Dedifferentiated amniotic fluid mesenchymal stem cell (primary cell): Measurements from ENCODE around the gene PIM3.
"Not testable (repeated sequence)": the region's sequence is repeated elsewhere in the genome, so short reads cannot be mapped to it uniquely, and the experiment has no call there.

Experiments used
- DNase-seq: peaks from one replicate; pipeline ENCODE4 v3.0.0-alpha.2; 2016; ENCODE audit errors: extremely low spot score

Gene PIM3

DNA sequence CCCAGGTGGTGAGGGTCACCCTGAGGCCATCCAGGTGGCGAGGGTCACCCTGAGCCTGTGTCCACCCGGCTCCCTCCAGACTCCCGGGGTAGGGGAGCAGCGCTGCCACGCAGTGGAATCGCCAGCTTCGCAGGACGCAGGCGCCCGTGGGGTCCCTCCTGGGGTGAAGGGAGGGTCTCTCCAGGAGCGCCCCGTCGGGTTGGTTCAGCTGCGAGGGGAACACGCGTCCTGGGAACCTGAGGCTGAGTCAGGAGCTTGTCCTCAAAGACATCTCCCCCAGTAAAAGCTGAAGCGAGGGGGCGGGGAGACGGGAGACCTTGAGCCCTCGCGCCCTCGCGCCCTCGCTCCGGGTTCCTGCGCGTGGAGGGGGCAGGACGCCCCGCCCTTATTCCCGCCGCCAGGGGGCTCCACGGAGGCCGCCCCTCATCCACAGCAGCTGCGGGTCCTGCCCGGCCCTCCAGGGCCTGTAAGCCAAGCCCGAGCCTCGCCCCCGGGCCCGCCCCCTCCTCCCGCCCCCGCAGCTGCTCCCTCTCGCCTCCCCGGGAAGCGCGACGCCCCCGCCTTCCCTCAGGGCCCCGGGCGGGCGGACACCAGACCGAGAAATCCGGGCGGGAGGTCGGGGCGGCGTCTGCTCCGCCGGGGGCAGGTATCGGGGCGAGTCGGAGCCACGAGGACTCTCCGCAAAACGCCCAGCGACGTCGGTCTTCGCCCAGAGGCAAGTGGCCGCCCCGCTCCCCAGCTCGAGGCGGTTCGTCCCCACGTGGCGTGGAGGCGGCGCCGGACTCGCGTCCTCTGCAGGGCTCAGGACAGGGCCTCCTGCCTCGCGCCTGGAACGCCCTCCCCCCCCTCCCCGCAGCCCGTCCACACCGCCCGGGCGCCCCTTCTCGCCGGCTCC, 22.8 kb downstream of the PIM3 start:
- no peak for DNase-seq

- DNase-seq, result no peak
Observed at GRCh38 chr22:49986325-49986724, 25.8 kb downstream of the PIM3 start.

- not testable (repeated sequence) for DNase-seq
Observed at GRCh38 chr22:49989826-49990225, 29.3 kb downstream of the PIM3 start.

- no peak for DNase-seq
Observed at GRCh38 chr22:49991167-49991566, 30.6 kb downstream of the PIM3 start.

GRCh38 chr22:49991907-49992533, 31.4 kb downstream of the PIM3 start:
- DNase-seq, result no peak

DNA sequence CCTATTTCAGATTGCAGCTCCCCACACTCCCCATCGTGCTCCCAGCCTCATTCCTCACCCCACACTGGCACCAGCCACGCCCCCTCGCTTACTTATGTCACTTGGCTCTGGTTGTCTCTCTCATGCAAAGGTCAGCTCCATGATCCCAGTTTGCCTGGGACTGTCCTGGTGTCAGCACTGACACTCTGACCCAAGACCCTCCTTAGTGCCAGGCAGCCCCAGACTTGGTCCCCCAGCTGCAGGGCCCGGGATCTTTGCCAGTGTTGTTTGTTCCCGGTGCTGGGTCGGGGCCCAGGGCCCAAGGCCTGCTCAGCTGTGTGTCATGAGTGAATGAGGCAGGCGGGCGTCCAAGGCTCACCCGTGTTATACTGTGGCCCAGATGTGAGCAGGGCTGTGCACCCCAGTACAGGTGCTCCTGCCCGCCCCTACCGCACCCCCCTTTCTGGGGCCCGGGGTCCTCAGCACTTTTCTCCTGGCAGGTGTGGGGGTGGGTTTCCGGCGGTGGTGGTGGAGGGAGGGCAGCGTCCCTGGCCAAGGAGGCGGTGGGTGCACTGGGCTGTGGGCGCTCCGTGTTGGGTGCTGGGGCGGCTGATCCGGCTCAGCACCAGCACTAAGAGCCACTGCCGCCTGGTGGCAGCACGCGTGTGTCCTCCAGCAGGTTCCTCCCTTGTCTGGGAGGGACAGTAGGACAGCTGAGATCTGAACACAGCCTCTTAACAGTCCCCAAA, 32.5 kb downstream of the PIM3 start:
- peak; percentile 26 for DNase-seq

GRCh38 chr22:49993649-49994360, 33.2 kb downstream of the PIM3 start:
- DNase-seq, result no peak

GRCh38 chr22:49994361-49995040, 33.9 kb downstream of the PIM3 start:
- DNase-seq, result no peak

DNA sequence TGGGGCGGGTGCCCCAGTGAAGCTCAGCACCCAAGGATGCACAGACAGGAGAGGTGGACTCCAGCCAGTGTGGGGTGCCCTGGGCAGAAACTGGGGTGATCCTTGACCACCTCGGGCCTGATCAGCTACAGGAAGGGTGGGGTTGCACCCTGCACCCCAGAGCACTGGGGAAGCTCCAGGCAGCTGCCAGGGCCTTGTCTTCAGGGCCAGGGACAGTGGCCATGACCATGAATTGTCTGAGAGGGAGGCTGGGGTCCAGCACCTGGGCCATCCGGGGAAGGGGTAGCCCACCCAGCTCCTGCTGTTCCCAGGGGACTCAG, 34.4 kb downstream of the PIM3 start:
- DNase-seq, result no peak

- no peak for DNase-seq
Observed at GRCh38 chr22:49995361-49996118, 35.0 kb downstream of the PIM3 start.

GRCh38 chr22:49996119-49996517, 35.5 kb downstream of the PIM3 start:
- no peak for DNase-seq

GRCh38 chr22:49996518-49997250, 36.1 kb downstream of the PIM3 start:
- DNase-seq, result no peak

DNA sequence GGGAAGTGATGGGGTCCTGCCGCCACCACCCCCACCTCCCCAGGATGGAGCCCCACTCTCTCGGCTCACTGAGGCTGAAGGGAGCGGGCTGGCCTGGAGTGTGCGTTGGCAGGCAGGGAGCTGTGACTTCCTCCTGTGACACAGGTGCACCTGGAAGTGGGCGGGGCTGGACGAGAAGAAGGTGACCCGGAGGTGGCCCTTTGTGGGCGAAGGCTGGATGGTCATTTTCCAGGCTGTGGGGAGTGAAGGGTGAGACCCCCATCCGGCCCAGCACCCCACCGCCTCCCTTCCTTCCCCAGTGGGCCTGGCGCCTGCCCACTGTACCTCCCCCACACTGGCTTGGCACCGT, 36.7 kb downstream of the PIM3 start:
- DNase-seq, result no peak

DNA sequence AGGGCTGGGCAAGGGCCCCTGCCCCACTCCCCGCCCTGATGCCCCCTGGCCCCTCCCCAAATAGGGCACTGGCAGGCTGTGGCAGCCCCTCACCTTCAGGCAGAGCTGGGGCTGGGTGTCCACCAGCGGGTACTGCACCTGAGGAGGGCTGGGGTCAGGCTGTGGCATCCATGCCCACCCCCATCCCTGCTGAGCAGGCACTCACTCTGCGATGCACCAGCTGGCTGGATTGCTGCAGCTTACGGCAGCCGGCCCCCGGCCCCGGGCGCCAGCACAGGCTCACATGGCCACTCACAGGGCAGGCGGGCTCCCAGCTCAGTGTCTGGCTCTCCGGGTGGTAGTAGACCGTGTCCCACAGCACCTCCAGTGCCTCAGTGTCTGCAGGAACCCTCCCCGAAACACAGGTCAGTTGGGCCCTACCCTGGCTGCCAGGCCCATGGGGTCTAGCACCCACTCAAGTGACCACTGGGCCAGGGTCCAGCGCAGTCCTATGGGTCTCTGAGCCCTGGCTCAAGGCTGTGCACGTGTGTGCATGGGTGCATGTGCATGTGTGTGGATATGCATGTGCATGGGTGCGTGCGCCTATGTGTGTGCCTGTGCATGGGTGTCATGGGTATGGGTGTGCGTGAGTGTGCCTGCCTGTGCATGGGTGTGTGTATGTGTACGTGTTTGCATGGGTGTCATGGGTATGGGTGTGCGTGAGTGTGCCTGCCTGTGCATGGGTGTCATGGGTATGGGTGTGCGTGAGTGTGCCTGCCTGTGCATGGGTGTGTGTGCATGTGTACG, 37.6 kb downstream of the PIM3 start:
- no peak for DNase-seq

DNA sequence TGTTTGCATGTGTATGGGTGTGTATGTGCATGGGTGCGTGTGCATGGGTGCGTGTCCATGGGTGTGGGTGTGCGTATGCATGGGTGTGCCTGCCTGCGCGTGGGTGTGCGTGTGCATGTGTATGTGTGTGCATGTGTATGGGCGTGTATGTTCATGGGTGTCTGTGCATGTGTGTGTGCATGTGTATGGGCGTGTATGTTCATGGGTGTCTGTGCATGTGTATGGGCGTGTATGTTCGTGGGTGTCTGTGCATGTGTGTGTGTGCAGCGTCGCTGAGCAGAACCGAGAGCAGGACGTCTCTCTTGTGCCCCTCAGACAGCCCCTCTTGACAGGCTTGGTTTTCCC, 38.1 kb downstream of the PIM3 start:
- no peak for DNase-seq

DNA sequence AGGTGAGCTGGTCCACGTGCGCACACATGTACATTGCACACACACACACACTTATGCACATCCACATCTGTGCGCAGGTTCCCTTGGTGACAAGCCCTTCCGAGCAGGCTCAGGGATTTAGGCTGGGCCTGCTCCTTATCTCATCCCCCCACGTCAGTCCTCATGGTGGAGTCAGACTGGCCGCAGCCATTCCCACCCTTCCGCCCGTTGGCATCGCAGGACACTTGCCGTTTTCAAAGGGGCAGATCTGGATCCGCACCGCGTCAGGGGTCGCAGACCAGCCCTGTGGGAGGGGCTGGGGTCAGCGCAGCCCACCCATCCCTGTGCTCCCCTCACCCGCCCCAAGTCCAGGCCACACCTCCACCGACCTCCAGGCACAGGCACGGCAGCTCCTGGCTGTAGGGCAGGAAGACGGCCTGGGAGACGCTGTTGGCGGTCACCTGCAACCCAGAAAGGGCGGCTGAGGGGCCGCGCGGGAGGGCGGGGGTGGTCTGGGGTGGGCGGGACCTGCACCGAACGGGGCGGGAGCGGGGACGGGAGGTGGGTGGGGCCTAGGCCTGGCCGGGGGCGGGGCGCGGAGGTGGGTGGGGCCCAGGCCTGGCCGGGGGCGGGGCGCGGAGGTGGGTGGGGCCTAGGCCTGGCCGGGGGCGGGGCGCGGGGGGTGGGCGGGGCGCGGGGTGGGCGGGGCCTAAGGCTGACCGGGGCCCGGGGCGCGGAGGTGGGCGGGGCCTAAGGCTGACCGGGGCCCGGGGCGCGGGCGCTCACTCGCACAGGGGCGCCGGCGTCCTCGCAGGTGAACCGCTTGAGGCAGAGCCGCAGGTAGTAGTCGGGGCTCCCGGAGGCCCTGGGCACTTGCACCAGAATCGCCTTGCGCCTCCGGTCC, 38.7 kb downstream of the PIM3 start:
- no peak for DNase-seq

- no peak for DNase-seq
Observed at GRCh38 chr22:49999946-50000586, 39.5 kb downstream of the PIM3 start.
